ENCODE measurements around the gene WHRN.

WHRN gene

GRCh38 chr9:114450833-114451706 is 54.2 kb downstream of the WHRN start:
- H3K4me3 ChIP-seq (ENCODE audit: low read depth, low read length) = no peak overlapping the region
- no peak for TF ChIP-seq CTCF (IDR thresholded peaks at IDR 0.05; ENCODE audit: borderline replicate concordance, insufficient read depth, low read depth, low read length)

- TF ChIP-seq CTCF (IDR thresholded peaks at IDR 0.05; ENCODE audit: borderline replicate concordance, insufficient read depth, low read depth, low read length) = no peak
- H3K4me3 ChIP-seq (ENCODE audit: low read depth, low read length) = no peak overlapping the region
Observed at GRCh38 chr9:114450181-114450580, 55.1 kb downstream of the WHRN start.

GRCh38 chr9:114449236-114449635 is 56.0 kb downstream of the WHRN start:
- TF ChIP-seq CTCF (IDR thresholded peaks at IDR 0.05; ENCODE audit: borderline replicate concordance, insufficient read depth, low read depth, low read length) = no peak
- no peak overlapping the region for H3K4me3 ChIP-seq (ENCODE audit: low read depth, low read length)

GRCh38 chr9:114448706-114449105 is 56.6 kb downstream of the WHRN start:
- no peak for TF ChIP-seq CTCF (IDR thresholded peaks at IDR 0.05; ENCODE audit: borderline replicate concordance, insufficient read depth, low read depth, low read length)
- H3K4me3 ChIP-seq (ENCODE audit: low read depth, low read length) = no peak overlapping the region

GRCh38 chr9:114446672-114447450 is 58.4 kb downstream of the WHRN start:
- no peak overlapping the region for H3K4me3 ChIP-seq (ENCODE audit: low read depth, low read length)
- TF ChIP-seq CTCF (IDR thresholded peaks at IDR 0.05; ENCODE audit: borderline replicate concordance, insufficient read depth, low read depth, low read length) = no peak

- no peak overlapping the region for H3K4me3 ChIP-seq (ENCODE audit: low read depth, low read length)
- no peak for TF ChIP-seq CTCF (IDR thresholded peaks at IDR 0.05; ENCODE audit: borderline replicate concordance, insufficient read depth, low read depth, low read length)
Observed at GRCh38 chr9:114446036-114446435, 59.2 kb downstream of the WHRN start.
